ENCODE measurements around the gene STAMBP. TPM values are rescaled to one million over a fixed set of nuclear protein-coding genes. Genes with fewer than 3 reads are reported as not detected.
"Not testable (repeated sequence)": the region's sequence is repeated elsewhere in the genome, so short reads cannot be mapped to it uniquely, and the experiment has no call there.

Gene STAMBP
- total RNA-seq (10 to 100 TPM; 22.1 to 25.3 TPM), total RNA-seq (35.9 to 54.6 reads per million in 2 donors)

GRCh38 chr2:73828818-73829570 is at the start of gene STAMBP:
Gene STAMBP, plus strand, starts transcription at chr2:73828961. Its CDS starts 1,896 bp downstream, at chr2:73830857.
- ATAC-seq = peak; percentile 94
- peak within 1 kb of the TSS; percentile 98 for H3K27ac Mint-ChIP-seq
- H3K27me3 Mint-ChIP-seq = no peaks in the 10 kb centered on the region

GRCh38 chr2:73779467-73780236 is 49.1 kb upstream of the STAMBP start, which contains the start of gene DUSP11:
Gene DUSP11, minus strand, starts transcription at chr2:73780103. Its CDS starts 129 bp downstream, at chr2:73779974.
- peak within 1 kb of the TSS; percentile 97 for H3K4me3 Mint-ChIP-seq
- H3K36me3 Mint-ChIP-seq (ENCODE audit: low read depth) = no peaks in the 10 kb centered on the region
- peak within 1 kb of the TSS; percentile 96 for H3K27ac Mint-ChIP-seq
- H3K27me3 Mint-ChIP-seq = peaks cover 8% of the 10 kb centered on the region
- no peaks in the 10 kb centered on the region for H3K9me3 ChIP-seq (ENCODE audit: control insufficient read depth, low read length, poor library complexity, severe bottlenecking)
- DNase-seq = peak; percentile 88 to 97 (median 93)
- peak; percentile 100 for ATAC-seq
- peaks cover 18% of the 10 kb centered on the region for H3K4me1 Mint-ChIP-seq

More at GRCh38 chr2:73828818-73829570, at the start of gene STAMBP:
- peak; percentile 77 to 86 (median 82) for DNase-seq
- no peaks in the 10 kb centered on the region for H3K9me3 ChIP-seq (ENCODE audit: control insufficient read depth, low read length, poor library complexity, severe bottlenecking)
- Mint-ChIP-seq H3K4me3 (peak within 1 kb of the TSS; percentile 99), H3K4me1 (peaks cover 39% of the 10 kb centered on the region), H3K36me3 (ENCODE audit: low read depth) (peaks cover 6% of the 10 kb centered on the region)

- no peaks in the 10 kb centered on the region for H3K36me3 Mint-ChIP-seq (ENCODE audit: low read depth)
- H3K4me3 Mint-ChIP-seq = peak overlapping the region; percentile 97
- H3K4me1 Mint-ChIP-seq = peaks cover 18% of the 10 kb centered on the region
- no peak for DNase-seq
- peaks cover 8% of the 10 kb centered on the region for H3K27me3 Mint-ChIP-seq
- H3K9me3 ChIP-seq (ENCODE audit: control insufficient read depth, low read length, poor library complexity, severe bottlenecking) = no peaks in the 10 kb centered on the region
- ATAC-seq = no peak
- peak overlapping the region; percentile 96 for H3K27ac Mint-ChIP-seq
Measured at GRCh38 chr2:73780237-73780582, 48.6 kb upstream of the STAMBP start.

GRCh38 chr2:73783402-73783801 is 45.4 kb upstream of the STAMBP start:
- not testable (repeated sequence) for H3K27ac Mint-ChIP-seq; H3K9me3 ChIP-seq (ENCODE audit: control insufficient read depth, low read length, poor library complexity, severe bottlenecking); ATAC-seq; DNase-seq; H3K4me1 Mint-ChIP-seq; H3K36me3 Mint-ChIP-seq (ENCODE audit: low read depth); H3K4me3 Mint-ChIP-seq
- peaks cover 13% of the 10 kb centered on the region for H3K27me3 Mint-ChIP-seq

GRCh38 chr2:73783883-73784282 is 44.9 kb upstream of the STAMBP start, which contains the start of gene C2orf78:
Gene C2orf78, plus strand, starts transcription at chr2:73784183. Its CDS starts 127 bp downstream, at chr2:73784310.
- not testable (repeated sequence) for H3K27ac Mint-ChIP-seq; H3K36me3 Mint-ChIP-seq (ENCODE audit: low read depth); H3K9me3 ChIP-seq (ENCODE audit: control insufficient read depth, low read length, poor library complexity, severe bottlenecking); H3K4me1 Mint-ChIP-seq; ATAC-seq; H3K4me3 Mint-ChIP-seq; DNase-seq
- peaks cover 13% of the 10 kb centered on the region for H3K27me3 Mint-ChIP-seq

GRCh38 chr2:73811878-73812277 is 16.9 kb upstream of the STAMBP start:
- Mint-ChIP-seq H3K36me3 (ENCODE audit: low read depth) (peaks cover 3% of the 10 kb centered on the region), H3K4me1 (peaks cover 2% of the 10 kb centered on the region), H3K27ac (no peak overlapping the region), H3K27me3 (peaks cover 32% of the 10 kb centered on the region), H3K4me3 (no peak overlapping the region)
- ATAC-seq = no peak
- no peak for DNase-seq
- no peaks in the 10 kb centered on the region for H3K9me3 ChIP-seq (ENCODE audit: control insufficient read depth, low read length, poor library complexity, severe bottlenecking)

GRCh38 chr2:73812635-73813034 is 16.1 kb upstream of the STAMBP start:
- no peaks in the 10 kb centered on the region for H3K9me3 ChIP-seq (ENCODE audit: control insufficient read depth, low read length, poor library complexity, severe bottlenecking)
- Mint-ChIP-seq H3K27me3 (peaks cover 32% of the 10 kb centered on the region), H3K36me3 (ENCODE audit: low read depth) (peaks cover 3% of the 10 kb centered on the region), H3K27ac (no peak overlapping the region), H3K4me3 (no peak overlapping the region), H3K4me1 (peaks cover 2% of the 10 kb centered on the region)
- DNase-seq (no peak), ATAC-seq (no peak)

GRCh38 chr2:73818296-73818695 is 10.5 kb upstream of the STAMBP start:
- Mint-ChIP-seq H3K4me3 (no peak overlapping the region), H3K27me3 (peaks cover 42% of the 10 kb centered on the region), H3K4me1 (peaks cover 4% of the 10 kb centered on the region)

GRCh38 chr2:73821227-73821626 is 7.5 kb upstream of the STAMBP start:
- Mint-ChIP-seq H3K27ac (peak overlapping the region; percentile 88), H3K4me3 (no peak overlapping the region)

More at GRCh38 chr2:73818296-73818695, 10.5 kb upstream of the STAMBP start:
- no peaks in the 10 kb centered on the region for H3K9me3 ChIP-seq (ENCODE audit: control insufficient read depth, low read length, poor library complexity, severe bottlenecking)
- ATAC-seq (no peak), DNase-seq (no peak)
- Mint-ChIP-seq H3K27ac (no peak overlapping the region), H3K36me3 (ENCODE audit: low read depth) (peaks cover 3% of the 10 kb centered on the region)

GRCh38 chr2:73821669-73822068 is 7.1 kb upstream of the STAMBP start:
- ATAC-seq (no peak), DNase-seq (no peak)
- Mint-ChIP-seq H3K4me1 (peaks cover 8% of the 10 kb centered on the region), H3K27me3 (peaks cover 12% of the 10 kb centered on the region), H3K27ac (peak overlapping the region; percentile 88), H3K4me3 (no peak overlapping the region), H3K36me3 (ENCODE audit: low read depth) (no peaks in the 10 kb centered on the region)
- no peaks in the 10 kb centered on the region for H3K9me3 ChIP-seq (ENCODE audit: control insufficient read depth, low read length, poor library complexity, severe bottlenecking)

More at GRCh38 chr2:73821227-73821626, 7.5 kb upstream of the STAMBP start:
- no peak for ATAC-seq
- no peaks in the 10 kb centered on the region for H3K9me3 ChIP-seq (ENCODE audit: control insufficient read depth, low read length, poor library complexity, severe bottlenecking)
- peaks cover 8% of the 10 kb centered on the region for H3K4me1 Mint-ChIP-seq
- H3K36me3 Mint-ChIP-seq (ENCODE audit: low read depth) = no peaks in the 10 kb centered on the region
- peaks cover 16% of the 10 kb centered on the region for H3K27me3 Mint-ChIP-seq
- no peak for DNase-seq

GRCh38 chr2:73822276-73822675 is 6.5 kb upstream of the STAMBP start:
- H3K27ac Mint-ChIP-seq = peak overlapping the region; percentile 75
- H3K4me3 Mint-ChIP-seq = no peak overlapping the region
- ATAC-seq (no peak), DNase-seq (no peak)
- H3K36me3 Mint-ChIP-seq (ENCODE audit: low read depth) = no peaks in the 10 kb centered on the region
- no peaks in the 10 kb centered on the region for H3K9me3 ChIP-seq (ENCODE audit: control insufficient read depth, low read length, poor library complexity, severe bottlenecking)
- H3K27me3 Mint-ChIP-seq = peaks cover 11% of the 10 kb centered on the region
- H3K4me1 Mint-ChIP-seq = peaks cover 8% of the 10 kb centered on the region

- Mint-ChIP-seq H3K27me3 (peaks cover 11% of the 10 kb centered on the region), H3K27ac (peak overlapping the region; percentile 75), H3K36me3 (ENCODE audit: low read depth) (no peaks in the 10 kb centered on the region), H3K4me1 (peaks cover 11% of the 10 kb centered on the region), H3K4me3 (no peak overlapping the region)
- H3K9me3 ChIP-seq (ENCODE audit: control insufficient read depth, low read length, poor library complexity, severe bottlenecking) = no peaks in the 10 kb centered on the region
- no peak for DNase-seq
- no peak for ATAC-seq
Measured at GRCh38 chr2:73822991-73823390, 5.8 kb upstream of the STAMBP start.

- peak overlapping the region; percentile 75 for H3K27ac Mint-ChIP-seq
- no peak overlapping the region for H3K4me3 Mint-ChIP-seq
- H3K4me1 Mint-ChIP-seq = peaks cover 11% of the 10 kb centered on the region
- no peaks in the 10 kb centered on the region for H3K36me3 Mint-ChIP-seq (ENCODE audit: low read depth)
- no peak for ATAC-seq
- DNase-seq = no peak
- no peaks in the 10 kb centered on the region for H3K9me3 ChIP-seq (ENCODE audit: control insufficient read depth, low read length, poor library complexity, severe bottlenecking)
- peaks cover 11% of the 10 kb centered on the region for H3K27me3 Mint-ChIP-seq
Measured at GRCh38 chr2:73823416-73823815, 5.3 kb upstream of the STAMBP start.

Measured in T-helper 17 cell (primary cell).